ENCODE data around the gene APIP. TPM values are rescaled to one million over a fixed set of nuclear protein-coding genes. Genes with fewer than 3 reads are reported as not detected.

Gene APIP
- total RNA-seq, 1 donor from 2014 or later = 29.6 TPM

DNA sequence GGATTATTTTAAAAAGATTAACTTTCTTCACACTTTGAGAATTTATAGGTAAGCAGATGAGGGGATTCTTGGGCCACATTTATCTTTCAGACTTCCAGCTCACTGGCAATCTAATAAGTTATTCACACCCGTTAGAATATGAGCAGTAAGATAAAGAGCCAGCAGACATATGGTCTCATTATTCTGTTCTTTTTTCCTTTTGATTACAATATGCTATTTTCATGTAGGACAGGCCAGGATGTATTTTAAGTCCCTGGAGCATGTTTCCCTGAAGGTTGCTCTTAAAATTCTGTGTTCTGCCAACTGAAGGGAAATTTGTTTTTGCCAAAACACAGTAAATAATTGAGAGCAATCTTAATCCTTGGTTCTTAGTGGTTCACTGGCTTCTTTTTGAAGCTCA, 22.4 kb upstream of the APIP start:
- Mint-ChIP-seq H3K9me3 (no peaks in the 10 kb centered on the region), H3K4me3 (no peak overlapping the region), H3K4me1 (peaks cover 9% of the 10 kb centered on the region), H3K27me3 (no peaks in the 10 kb centered on the region), H3K27ac (no peak overlapping the region), H3K36me3 (ENCODE audit: low read depth) (peaks cover 22% of the 10 kb centered on the region)
- intact Hi-C loops (cut with micrococcal nuclease) = no loop called here
- no peak for DNase-seq

DNA sequence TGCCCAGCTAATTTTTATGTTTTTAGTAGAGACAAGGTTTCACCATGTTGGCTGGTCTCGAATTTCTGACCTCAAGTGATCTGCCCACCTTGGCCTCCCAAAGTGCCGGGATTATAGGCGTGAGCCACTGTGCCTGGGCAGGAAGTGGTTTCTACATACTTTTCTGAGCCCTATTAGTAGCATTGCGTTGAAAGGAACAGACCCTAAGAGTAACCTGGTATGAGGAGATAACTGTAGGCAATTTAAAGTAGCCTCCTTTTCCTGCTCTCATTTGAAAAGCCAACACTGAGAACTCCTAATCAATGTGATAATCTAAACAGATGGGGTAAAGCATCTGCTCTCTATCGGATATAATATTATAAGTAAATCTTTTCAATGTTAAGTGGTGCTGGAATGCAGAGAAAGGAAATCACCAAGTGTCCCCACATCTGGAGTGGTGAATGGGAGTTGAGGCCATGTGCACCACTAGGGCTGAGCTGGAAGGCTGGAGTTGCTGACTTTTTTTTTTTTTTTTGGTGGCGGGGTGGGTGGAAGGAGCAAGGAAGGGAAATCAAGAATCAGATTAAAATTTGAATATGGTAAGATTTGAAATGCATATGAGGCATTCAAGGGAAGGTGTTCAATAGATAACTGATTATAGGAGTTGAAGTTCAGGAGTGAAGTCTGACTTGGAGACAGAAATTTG, 20.9 kb upstream of the APIP start:
- DNase-seq = no peak
- no peak overlapping the region for H3K27ac Mint-ChIP-seq
- peaks cover 28% of the 10 kb centered on the region for H3K36me3 Mint-ChIP-seq (ENCODE audit: low read depth)
- intact Hi-C loops (cut with micrococcal nuclease) = no loop called here
- no peak overlapping the region for H3K4me3 Mint-ChIP-seq
- no peaks in the 10 kb centered on the region for H3K27me3 Mint-ChIP-seq
- peaks cover 8% of the 10 kb centered on the region for H3K4me1 Mint-ChIP-seq
- no peaks in the 10 kb centered on the region for H3K9me3 Mint-ChIP-seq

DNA sequence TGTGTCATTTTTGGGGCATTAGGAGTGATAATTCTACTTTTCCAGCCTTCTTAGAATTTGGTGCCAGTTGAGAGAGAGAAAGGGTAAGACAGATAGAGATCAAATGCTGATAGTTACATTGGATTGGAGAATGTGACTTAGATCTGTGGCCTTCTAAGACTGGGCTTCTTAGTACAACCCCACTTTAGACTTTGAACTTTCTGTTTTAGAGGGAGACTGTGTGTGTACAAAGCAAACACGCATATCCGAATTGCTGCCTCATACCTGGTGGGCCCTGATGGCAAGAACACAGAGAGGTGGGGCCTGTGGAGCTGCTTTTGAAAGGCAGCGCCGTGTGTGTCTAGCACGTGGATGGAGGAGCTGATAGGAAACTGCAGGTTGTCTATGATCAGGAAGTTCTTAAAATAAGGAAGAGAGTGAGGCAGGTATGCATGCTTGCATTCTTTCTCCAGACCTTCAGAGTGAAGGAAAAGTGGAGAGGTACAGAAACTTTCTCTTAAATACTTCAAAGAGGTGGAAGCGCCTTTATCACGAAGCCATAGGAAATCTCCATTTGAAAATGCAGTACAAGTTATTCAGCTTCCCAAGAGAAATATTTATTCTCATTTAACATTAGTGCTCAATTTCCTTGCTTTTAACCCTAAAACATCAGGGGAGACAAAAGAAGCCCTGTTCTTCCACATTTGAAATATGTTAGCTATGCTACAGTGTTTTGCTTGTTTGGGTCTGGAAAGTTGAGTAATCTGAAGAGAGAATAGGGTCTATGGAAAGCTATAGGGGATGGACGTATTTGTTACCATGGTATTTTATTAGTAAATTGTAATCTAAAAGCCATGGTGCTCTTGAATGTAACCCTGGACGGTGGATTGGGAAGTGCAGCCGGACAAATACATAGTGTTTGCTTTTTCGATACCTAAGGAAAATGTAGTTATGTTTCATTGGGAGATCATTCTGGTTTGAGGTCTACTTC, 13.9 kb upstream of the APIP start:
- intact Hi-C loops (cut with micrococcal nuclease) = loop anchor here (5.0 kb wide), 2 partner anchors 212 to 307 kb away; no protein-coding TSS in a partner anchor
- no peaks in the 10 kb centered on the region for H3K9me3 Mint-ChIP-seq
- no peak overlapping the region for H3K4me3 Mint-ChIP-seq
- no peak for DNase-seq
- peaks cover 17% of the 10 kb centered on the region for H3K36me3 Mint-ChIP-seq (ENCODE audit: low read depth)
- no peak overlapping the region for H3K27ac Mint-ChIP-seq
- H3K27me3 Mint-ChIP-seq = no peaks in the 10 kb centered on the region
- H3K4me1 Mint-ChIP-seq = peaks cover 11% of the 10 kb centered on the region

DNA sequence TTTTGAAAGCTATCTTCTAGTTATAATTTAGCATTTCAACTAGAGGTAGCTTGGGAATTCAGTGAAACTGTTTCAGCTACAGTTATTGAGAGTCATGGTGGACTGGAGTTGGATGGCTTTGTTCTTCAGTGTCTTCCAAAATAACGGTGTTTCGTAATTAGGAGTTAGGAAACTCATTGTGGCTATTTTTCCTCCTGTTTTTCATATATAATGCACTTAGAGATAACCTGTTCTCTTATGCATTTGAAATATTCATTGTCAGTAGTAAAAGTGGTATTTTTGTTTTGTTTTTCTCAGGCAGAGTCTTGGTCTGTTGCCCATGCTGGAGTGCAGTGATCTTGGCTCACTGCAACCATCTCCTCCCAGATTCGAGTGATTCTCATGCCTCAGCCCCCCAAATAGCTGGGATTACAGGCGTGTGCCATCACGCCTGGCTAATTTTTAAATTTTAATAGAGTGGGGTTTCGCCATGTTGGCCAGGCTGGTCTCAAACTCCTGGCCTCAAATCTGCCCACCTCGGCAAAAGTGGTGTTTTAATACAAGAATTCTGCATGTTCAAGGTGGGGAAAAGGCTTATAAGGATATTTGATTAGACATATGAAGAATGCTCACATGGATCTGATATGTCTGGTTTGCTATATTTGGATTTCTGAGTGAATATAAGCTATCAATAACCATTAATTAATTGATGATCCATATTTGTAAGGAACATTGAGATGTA, 12.9 kb upstream of the APIP start:
- Mint-ChIP-seq H3K4me3 (no peak overlapping the region), H3K4me1 (peaks cover 11% of the 10 kb centered on the region), H3K9me3 (no peaks in the 10 kb centered on the region), H3K36me3 (ENCODE audit: low read depth) (peaks cover 16% of the 10 kb centered on the region), H3K27me3 (no peaks in the 10 kb centered on the region), H3K27ac (no peak overlapping the region)
- no peak for DNase-seq
- intact Hi-C loops (cut with micrococcal nuclease) = loop anchor here (5.0 kb wide), 2 partner anchors 213 to 308 kb away; no protein-coding TSS in a partner anchor

DNA sequence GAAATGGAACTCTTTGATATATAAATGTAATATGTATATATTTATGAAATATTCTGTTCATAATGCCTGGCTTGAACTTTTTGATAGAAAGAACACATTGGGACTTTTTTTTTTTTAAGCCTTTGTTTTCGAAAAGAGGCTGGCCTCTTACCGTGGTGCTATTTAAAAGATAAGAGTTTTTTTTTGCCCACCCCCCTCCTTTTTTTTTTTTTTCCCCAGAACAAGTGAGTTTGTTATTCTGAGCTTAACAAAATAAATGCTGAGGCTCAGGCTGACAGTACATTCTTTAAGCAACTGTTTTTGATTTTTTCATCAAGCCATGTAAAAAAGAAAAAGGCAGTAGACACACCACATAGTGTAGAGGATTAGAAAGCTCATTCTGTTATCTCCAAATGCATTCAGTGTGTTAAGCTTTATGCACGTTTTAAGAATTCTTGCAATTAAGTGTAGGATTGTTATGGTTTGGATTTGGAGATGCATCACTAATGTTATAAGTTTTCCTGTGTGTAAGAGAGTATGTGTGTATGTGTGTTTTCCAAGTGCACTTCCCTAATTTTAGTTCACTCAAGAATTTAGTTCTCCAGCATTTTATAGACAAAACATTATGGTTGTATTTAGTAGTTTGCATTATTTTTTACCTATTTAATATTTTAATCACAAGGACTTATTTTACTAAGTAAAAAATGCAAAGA, 12.2 kb upstream of the APIP start:
- Mint-ChIP-seq H3K27me3 (no peaks in the 10 kb centered on the region), H3K27ac (no peak overlapping the region), H3K36me3 (ENCODE audit: low read depth) (peaks cover 13% of the 10 kb centered on the region), H3K4me1 (peaks cover 11% of the 10 kb centered on the region), H3K4me3 (no peak overlapping the region), H3K9me3 (no peaks in the 10 kb centered on the region)
- DNase-seq = no peak
- intact Hi-C loops (cut with micrococcal nuclease) = loop anchor here (5.0 kb wide), 2 partner anchors 214 to 309 kb away; no protein-coding TSS in a partner anchor

DNA sequence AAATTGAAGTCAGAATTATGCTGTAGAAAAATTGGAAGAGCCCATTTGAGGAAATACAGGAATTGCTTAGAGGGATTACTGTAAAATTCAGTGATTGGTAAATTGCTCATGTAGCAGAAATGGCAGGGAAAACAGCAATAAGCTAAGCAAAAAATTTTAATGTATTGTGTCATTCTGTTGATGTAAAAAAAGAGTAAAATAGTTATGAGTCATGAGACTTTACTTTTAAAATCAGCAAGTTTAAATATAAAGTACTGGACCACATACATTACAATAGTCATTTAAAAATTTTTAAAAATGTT, 10.6 kb upstream of the APIP start:
- Mint-ChIP-seq H3K27me3 (no peaks in the 10 kb centered on the region), H3K4me3 (no peak overlapping the region), H3K27ac (no peak overlapping the region), H3K4me1 (peaks cover 11% of the 10 kb centered on the region), H3K9me3 (no peaks in the 10 kb centered on the region), H3K36me3 (ENCODE audit: low read depth) (peaks cover 3% of the 10 kb centered on the region)
- DNase-seq = no peak
- intact Hi-C loops (cut with micrococcal nuclease) = loop anchor here (1.0 to 5.0 kb wide), 6 partner anchors 9 to 559 kb away; no protein-coding TSS in a partner anchor

DNA sequence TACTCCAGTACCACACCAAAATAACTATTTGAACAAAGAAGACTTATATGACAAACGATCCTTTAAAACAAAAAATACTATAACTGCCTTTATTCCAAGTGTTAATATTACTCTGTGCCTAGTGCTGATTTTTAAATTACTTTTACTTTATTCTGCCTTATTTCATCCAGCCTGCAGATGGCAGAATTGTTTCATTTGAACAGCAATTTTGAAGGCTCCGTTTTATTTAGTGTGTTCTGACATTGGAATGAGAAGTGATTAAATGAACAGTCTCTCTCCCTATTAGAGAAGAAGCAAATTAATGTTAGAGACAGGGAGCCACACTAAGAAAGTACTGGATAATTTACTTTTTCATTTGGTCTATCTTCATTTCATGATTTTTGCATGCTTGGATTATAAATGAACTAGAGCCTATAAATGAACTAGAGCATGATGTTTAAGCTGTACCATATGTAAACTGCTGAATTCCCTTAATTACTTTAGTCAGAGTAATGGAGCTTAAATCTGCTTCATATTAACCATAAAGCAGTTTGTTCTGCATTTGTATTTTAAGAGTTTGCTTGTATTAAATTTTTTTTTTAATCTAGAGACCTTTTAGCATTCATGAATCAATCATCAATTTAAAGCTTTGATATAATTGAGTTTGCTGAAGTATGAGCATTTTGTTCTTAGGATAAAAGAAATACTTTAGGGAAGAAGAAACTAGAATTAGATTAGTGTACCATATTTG, 10.1 kb upstream of the APIP start:
- intact Hi-C loops (cut with micrococcal nuclease) = loop anchor here (1.0 to 5.0 kb wide), 6 partner anchors 9 to 559 kb away; no protein-coding TSS in a partner anchor
- H3K9me3 Mint-ChIP-seq = no peaks in the 10 kb centered on the region
- peaks cover 11% of the 10 kb centered on the region for H3K4me1 Mint-ChIP-seq
- peaks cover 3% of the 10 kb centered on the region for H3K36me3 Mint-ChIP-seq (ENCODE audit: low read depth)
- H3K4me3 Mint-ChIP-seq = no peak overlapping the region
- no peaks in the 10 kb centered on the region for H3K27me3 Mint-ChIP-seq
- H3K27ac Mint-ChIP-seq = no peak overlapping the region
- peak; percentile 77 for DNase-seq

DNA sequence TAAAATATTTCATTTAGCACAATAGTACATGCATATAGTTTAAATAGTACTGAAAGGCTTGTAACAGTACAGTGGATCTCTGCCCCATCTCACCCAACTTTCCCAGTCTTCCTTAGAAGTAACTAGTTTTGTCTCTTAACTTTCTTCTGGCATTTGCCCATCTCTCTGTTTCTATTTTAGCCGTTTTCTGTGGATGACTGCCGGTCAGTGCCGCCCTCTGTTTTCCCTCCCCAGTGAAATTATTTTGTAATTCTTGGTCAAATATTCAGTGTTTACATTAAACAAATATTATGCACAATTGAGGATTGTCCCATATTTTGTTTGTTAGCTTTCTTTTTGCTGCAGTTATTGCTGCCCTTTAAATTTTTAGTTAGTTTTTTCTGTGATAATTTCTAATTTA, 8.5 kb upstream of the APIP start:
- Mint-ChIP-seq H3K27me3 (no peaks in the 10 kb centered on the region), H3K36me3 (ENCODE audit: low read depth) (peaks cover 6% of the 10 kb centered on the region), H3K4me1 (peaks cover 7% of the 10 kb centered on the region), H3K4me3 (no peak overlapping the region), H3K9me3 (no peaks in the 10 kb centered on the region), H3K27ac (no peak overlapping the region)
- DNase-seq = no peak
- intact Hi-C loops (cut with micrococcal nuclease) = loop anchor here (5.0 kb wide), 2 partner anchors 218 to 313 kb away; no protein-coding TSS in a partner anchor

DNA sequence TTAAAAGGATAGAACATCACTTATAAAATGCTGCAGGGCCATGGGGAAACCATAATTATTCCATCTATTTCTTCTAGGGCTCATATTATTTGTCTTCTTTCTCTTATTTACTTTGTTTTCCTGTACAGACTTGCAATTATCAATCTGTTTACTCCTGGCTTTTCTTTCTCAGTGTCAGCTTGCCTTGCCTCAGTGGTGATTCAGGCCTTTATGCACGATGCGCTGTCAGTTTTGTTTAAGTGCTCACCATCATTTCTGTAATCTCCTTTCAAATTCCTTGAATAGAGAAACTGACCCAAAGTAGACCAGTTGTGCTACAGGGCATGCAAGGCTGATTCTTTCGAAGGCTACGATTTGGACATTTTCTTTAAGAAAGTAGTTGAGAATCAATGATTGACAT, 5.0 kb upstream of the APIP start:
- Mint-ChIP-seq H3K36me3 (ENCODE audit: low read depth) (peaks cover 7% of the 10 kb centered on the region), H3K9me3 (no peaks in the 10 kb centered on the region), H3K27ac (no peak overlapping the region), H3K4me1 (peaks cover 13% of the 10 kb centered on the region), H3K4me3 (no peak overlapping the region), H3K27me3 (no peaks in the 10 kb centered on the region)
- intact Hi-C loops (cut with micrococcal nuclease) = no loop called here
- DNase-seq = no peak

DNA sequence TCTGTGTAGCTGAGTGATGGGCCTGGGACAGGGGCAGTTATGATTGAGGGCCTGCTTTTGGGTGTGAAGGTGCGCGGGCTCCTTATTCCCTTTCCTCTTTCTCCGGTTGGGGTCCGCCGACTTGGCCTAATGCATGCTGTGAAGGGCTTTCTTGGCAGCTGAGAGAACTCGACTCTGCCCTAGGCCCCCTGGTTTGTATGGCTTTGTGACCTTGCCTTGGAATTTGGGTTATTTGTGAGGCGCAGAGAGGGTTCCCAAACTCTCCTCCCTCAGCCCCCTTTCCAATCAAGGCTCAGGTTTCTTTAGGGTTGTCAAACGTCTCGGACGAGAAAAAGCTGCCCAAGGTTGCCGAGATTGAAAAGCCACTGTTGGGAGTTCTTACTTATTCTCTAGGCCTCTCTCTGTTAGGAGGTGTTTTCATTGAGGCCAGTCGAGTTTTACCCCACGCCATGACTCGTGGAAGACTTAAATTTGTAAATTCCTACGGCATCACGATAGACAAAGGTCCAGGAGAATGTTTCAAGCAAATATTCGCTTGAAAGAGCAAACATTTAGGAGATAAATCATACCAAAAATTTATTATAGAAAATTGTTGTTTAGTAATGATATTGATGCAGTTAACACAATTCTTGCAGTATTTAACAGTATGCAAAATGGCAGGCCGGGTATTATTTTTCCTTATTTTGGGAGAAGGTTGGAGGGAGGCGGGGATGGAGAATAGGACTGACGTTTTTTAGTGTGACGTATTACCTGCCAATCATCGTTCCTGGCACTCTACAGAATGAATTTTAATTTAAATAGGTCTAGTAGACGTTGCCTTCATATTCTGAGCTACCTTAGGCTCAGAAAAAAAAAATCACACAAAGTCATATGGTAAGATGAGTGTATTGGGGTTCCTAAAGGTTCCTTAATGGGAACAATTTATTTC, 928 bp upstream of the APIP start:
- H3K4me3 Mint-ChIP-seq = peak overlapping the region; percentile 98
- no peak for DNase-seq
- intact Hi-C loops (cut with micrococcal nuclease) = loop anchor here (1.0 to 10.0 kb wide), 12 partner anchors 9 to 1662 kb away; partner anchors contain the start of genes ABTB2, CAPRIN1, HIPK3 and NAT10

DNA sequence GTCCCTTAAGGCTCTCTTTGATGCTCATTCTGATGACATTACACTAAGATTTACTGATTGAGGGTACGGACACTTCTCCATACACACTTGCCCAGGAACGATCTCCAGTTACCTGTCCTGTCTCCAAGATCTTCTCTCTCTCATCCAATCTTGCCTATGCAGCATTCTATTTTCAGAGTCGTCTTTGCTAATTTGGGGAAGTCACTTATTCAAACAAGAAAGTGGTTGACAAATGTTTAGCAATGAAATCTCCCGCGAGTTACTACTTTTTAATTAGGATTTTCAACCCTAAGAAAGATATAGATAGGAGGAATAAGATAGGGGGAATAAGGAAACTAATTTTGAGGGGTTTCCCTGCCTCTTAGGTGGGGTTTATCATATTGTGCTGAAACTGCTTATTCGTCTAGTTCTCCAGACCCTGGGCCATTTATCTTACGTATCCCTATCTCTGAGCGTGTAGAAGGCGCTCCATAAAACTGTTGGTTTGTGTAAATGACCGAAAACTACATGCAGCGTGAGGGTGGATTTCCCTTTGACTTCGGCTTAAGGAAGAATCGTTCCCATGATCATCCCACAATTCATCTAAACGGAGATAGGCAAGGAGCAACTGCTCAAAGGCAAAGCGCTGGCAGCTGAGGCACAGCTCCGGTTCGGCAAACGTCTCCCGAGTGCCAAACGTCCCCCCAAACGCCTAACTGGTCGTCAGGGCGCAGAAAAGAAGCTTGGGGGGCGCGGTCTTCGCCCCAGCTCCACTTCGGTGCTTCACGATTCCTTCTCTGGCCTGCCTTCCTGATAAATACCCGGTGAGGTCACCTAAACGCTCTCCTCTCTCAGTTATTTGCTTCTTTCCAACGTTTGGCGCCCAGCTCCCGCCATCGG, 804 bp downstream of the APIP start:
- H3K27me3 Mint-ChIP-seq = no peaks in the 10 kb centered on the region
- no peak for DNase-seq
- peak overlapping the region; percentile 95 for H3K27ac Mint-ChIP-seq
- H3K9me3 Mint-ChIP-seq = no peaks in the 10 kb centered on the region
- peaks cover 25% of the 10 kb centered on the region for H3K4me1 Mint-ChIP-seq
- H3K36me3 Mint-ChIP-seq (ENCODE audit: low read depth) = peaks cover 19% of the 10 kb centered on the region
- H3K4me3 Mint-ChIP-seq = peak overlapping the region; percentile 98
- intact Hi-C loops (cut with micrococcal nuclease) = loop anchor here (1.0 to 10.0 kb wide), 11 partner anchors 125 to 1661 kb away; partner anchors contain the start of genes ABTB2, CAPRIN1, HIPK3 and NAT10

More for the DNA sequence above, 928 bp upstream of the APIP start:
- peaks cover 21% of the 10 kb centered on the region for H3K36me3 Mint-ChIP-seq (ENCODE audit: low read depth)
- H3K27me3 Mint-ChIP-seq = no peaks in the 10 kb centered on the region
- H3K9me3 Mint-ChIP-seq = no peaks in the 10 kb centered on the region
- peak overlapping the region; percentile 95 for H3K27ac Mint-ChIP-seq
- peaks cover 25% of the 10 kb centered on the region for H3K4me1 Mint-ChIP-seq

Data from activated CD4-positive, alpha-beta T cell treated with anti-CD3 and anti-CD28 coated beads, Interleukin-2, amount 10 ng/mL, durations not matched to agents 24 days and 14 days (primary cell).